Right atrium auricular region (tissue), 2 donors: ENCODE results near the gene TMEM59L. TPM values are rescaled to one million over a fixed set of nuclear protein-coding genes. Genes with fewer than 3 reads are reported as not detected.

Experiments used
- DNase-seq: peaks from one replicate; pipeline ENCODE4 v3.0.0-alpha.2; 2019; ENCODE audit warnings: low spot score
- H3K27ac ChIP-seq, 2 donors: fragments of 200-600 bp; sonication (generic); 1 replicate in 1 of 2; 2 replicates in 1 of 2; pipeline ENCODE4 v1.5.1; 2016 to 2019
- H3K27me3 ChIP-seq, 2 donors: fragments of 200-600 bp; sonication (generic); one replicate each; pipeline versions ENCODE4 v1.5.1 to v1.6.0; 2017 to 2019
- H3K36me3 ChIP-seq: fragments of 200-600 bp; sonication (generic); one replicate; pipeline ENCODE4 v1.5.1; 2016
- H3K4me1 ChIP-seq, 2 donors: fragments of 200-600 bp; sonication (generic); one replicate each; pipeline versions ENCODE4 v1.5.1 to v1.6.0; 2017 to 2019
- H3K4me3 ChIP-seq, 2 donors: fragments of 200-600 bp; sonication (generic); 1 replicate in 1 of 2; 2 replicates in 1 of 2; pipeline ENCODE4 v1.5.1; 2017 to 2019; ENCODE audit warnings: mild to moderate bottlenecking in 1 of 2, moderate library complexity in 1 of 2
- H3K9me3 ChIP-seq, 2 donors: fragments of 200-600 bp; sonication (generic); one replicate each; pipeline ENCODE4 v1.5.1; 2019
- total RNA-seq, 2 donors: library from RNA; depleted of rRNA; stranded (reverse); fragments of >200 nt; gene quantifications; one replicate each; pipeline ENCODE4 v1.1.0, GENCODE V29; 2016
- TF ChIP-seq, protein P1 (sequence below), 2 donors: fragments of 200-600 bp; sonication (generic); IDR thresholded peaks; one replicate each; pipeline ENCODE4 v1.5.1; 2019; ENCODE audit warnings: antibody characterized with exemption in 2 of 2

The TMEM59L gene
- total RNA-seq = 1 to 10 TPM; 2.2 to 3.0 TPM

DNA sequence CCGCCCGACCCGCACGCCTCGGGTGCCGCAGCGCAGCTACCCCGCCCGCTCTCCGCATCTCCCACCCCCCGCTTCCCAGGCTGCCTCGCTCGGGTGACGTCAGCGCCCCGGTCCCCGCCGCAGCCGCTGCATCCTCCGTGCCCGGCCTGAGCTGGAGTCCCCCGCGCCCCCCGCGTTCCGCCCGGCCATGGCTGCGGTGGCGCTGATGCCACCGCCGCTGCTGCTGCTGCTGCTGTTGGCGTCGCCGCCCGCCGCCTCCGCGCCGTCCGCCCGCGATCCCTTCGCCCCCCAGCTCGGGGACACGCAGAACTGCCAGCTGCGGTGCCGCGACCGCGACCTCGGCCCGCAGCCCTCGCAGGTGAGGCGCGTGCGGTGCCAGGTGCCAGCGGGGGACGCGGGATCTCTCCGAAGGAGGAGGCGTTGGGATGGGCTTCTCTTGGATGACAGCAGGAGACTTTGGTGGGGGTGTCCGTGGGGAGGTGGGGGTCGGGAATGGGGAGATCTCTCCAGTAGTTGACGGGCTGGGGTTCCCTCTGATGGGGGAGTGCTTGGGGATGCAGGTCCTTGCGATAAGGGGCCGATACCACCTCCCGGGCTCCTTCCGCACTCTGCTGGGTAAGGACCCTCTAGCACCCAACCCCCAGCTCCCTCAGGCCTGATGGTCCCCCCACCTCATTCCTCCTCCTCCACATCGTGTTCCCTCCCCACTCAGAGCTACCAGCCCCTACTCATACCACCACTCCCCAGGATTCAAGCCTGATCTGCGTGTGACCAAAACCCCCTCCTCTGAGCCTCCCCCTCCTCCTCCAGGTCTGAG lies at the start of gene TMEM59L:
TSS of gene TMEM59L (plus strand) at position 99 of the 817 bp plus-strand sequence. CDS start at position 188, 89 bp downstream.
- Histone ChIP-seq H3K9me3 (no peaks in the 10 kb centered on the region), H3K36me3 (no peaks in the 10 kb centered on the region), H3K4me3 (peak within 1 kb of the TSS; percentile 37 to 61), H3K27ac (no peak within 1 kb of the TSS), H3K27me3 (peaks cover 33 to 42% of the 10 kb centered on the region in 2 donors), H3K4me1 (peaks cover 0 to 33% of the 10 kb centered on the region in 2 donors)
- no peak for DNase-seq
- TF ChIP-seq, protein P1, sequence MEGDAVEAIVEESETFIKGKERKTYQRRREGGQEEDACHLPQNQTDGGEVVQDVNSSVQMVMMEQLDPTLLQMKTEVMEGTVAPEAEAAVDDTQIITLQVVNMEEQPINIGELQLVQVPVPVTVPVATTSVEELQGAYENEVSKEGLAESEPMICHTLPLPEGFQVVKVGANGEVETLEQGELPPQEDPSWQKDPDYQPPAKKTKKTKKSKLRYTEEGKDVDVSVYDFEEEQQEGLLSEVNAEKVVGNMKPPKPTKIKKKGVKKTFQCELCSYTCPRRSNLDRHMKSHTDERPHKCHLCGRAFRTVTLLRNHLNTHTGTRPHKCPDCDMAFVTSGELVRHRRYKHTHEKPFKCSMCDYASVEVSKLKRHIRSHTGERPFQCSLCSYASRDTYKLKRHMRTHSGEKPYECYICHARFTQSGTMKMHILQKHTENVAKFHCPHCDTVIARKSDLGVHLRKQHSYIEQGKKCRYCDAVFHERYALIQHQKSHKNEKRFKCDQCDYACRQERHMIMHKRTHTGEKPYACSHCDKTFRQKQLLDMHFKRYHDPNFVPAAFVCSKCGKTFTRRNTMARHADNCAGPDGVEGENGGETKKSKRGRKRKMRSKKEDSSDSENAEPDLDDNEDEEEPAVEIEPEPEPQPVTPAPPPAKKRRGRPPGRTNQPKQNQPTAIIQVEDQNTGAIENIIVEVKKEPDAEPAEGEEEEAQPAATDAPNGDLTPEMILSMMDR (IDR thresholded peaks at IDR 0.05) = no peak

DNA sequence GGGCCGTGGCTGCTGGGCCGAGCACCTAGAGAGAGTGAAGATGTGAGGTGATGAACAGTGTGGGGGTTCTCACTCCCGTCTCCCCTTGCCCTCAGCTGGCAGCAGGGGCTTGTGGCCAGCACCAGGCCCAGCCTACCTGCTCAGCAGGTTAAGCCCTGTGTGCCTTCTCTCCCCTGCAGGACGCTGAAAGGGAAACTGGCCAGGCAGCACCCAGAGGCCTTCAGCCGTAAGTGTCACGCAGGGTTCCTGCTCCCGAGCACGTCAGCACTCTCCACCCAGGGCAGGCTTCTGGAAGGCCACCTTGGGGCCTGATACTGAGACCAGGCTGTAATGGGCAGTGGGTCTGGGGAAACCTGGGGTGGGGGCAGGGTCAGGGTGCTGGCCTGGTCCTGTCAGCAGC lies 45.7 kb upstream of the TMEM59L start:
- Histone ChIP-seq H3K4me1 (peaks cover 0 to 13% of the 10 kb centered on the region in 2 donors), H3K27ac (no peak overlapping the region), H3K4me3 (no peak overlapping the region), H3K27me3 (no peaks in the 10 kb centered on the region), H3K9me3 (no peaks in the 10 kb centered on the region), H3K36me3 (peaks cover 66% of the 10 kb centered on the region)
- DNase-seq = no peak
- TF ChIP-seq, protein P1 (IDR thresholded peaks at IDR 0.05) = no peak

DNA sequence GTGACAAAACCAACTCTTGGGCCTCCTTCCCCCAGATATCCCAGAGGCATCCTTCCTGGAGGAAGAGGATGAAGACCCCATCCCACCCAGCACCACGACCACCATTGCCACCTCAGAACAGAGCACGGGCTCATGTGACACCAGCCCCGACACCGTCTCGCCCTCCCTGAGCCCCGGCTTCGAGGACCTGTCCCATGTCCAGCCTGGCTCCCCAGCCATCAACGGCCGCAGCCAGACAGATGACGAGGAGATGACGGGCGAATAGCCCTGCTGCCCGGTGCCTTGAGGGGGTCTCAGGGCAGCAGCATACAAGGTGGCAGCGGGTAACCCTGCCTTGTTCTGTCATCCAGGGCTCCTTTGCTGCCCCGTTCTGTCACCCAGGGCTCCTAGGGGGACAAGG lies 44.3 kb upstream of the TMEM59L start:
- no peak for DNase-seq
- Histone ChIP-seq H3K9me3 (no peaks in the 10 kb centered on the region), H3K36me3 (peaks cover 63% of the 10 kb centered on the region), H3K4me3 (no peak overlapping the region), H3K4me1 (peaks cover 0 to 18% of the 10 kb centered on the region in 2 donors), H3K27me3 (no peaks in the 10 kb centered on the region), H3K27ac (no peak overlapping the region)
- TF ChIP-seq, protein P1 (IDR thresholded peaks at IDR 0.05) = no peak

DNA sequence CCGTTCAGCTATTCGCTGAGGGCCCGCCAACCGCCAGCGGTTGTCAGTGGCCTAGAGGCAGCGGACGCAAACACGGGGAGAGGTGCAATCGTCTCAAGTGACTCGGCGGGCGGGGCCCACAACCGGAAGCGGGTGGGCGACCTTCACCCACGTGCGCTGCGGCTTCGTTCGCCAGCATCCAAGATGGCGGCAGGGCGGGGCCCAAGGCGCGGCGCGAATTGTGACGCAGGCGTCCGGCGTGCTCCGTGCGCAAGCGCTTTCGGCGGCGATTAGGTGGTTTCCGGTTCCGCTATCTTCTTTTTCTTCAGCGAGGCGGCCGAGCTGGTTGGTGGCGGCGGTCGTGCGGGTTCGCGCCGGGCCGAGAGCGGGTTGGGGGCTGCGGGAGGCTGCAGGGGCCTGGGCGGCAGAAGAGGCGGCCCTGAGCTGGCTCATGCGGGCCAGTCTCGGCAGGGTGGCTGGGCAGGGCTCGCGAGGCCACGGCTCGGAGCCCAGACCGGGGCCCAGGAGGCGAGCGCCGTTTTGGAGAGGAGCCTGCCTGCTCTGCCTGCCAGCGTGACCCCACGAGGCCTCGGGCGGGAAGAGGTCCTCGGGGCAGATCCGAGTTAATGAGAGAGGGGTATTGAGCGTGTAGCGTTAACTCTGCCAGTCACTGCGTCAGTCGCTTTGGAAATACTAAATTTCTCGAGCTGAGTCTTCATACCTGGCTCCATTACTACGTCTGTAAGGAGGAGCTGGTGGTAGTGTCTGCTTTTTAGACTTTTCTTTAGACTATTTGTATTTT lies 40.9 kb upstream of the TMEM59L start, which contains the start of gene UBA52:
TSS of gene UBA52 (plus strand) at position 294 of the 781 bp plus-strand sequence. CDS start 1,444 bp downstream, outside the sequence.
- Histone ChIP-seq H3K9me3 (no peaks in the 10 kb centered on the region), H3K4me3 (peak within 1 kb of the TSS; percentile 83 to 98), H3K4me1 (peaks cover 0 to 22% of the 10 kb centered on the region in 2 donors), H3K27me3 (no peaks in the 10 kb centered on the region), H3K36me3 (peaks cover 61% of the 10 kb centered on the region), H3K27ac (peak within 1 kb of the TSS; percentile 91 to 97)
- TF ChIP-seq, protein P1 (IDR thresholded peaks at IDR 0.05) = no peak
- peak; percentile 99 for DNase-seq

DNA sequence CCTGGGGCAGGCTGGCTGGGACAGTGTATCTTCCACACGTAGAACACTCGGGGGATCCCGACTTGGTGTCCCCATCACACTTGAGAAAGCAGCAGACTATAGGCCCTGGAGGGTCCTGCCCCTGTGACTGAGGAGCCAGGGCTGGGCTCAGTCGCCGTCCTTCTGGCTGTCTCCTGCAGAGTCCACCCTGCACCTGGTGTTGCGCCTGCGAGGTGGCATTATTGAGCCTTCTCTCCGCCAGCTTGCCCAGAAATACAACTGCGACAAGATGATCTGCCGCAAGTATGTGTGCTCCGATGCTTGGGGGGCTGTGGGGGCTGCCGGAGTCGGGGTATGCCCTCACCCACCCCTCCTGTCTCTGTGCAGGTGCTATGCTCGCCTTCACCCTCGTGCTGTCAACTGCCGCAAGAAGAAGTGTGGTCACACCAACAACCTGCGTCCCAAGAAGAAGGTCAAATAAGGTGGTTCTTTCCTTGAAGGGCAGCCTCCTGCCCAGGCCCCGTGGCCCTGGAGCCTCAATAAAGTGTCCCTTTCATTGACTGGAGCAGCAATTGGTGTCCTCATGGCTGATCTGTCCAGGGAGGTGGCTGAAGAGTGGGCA lies 37.9 kb upstream of the TMEM59L start:
- Histone ChIP-seq H3K4me3 (no peak overlapping the region), H3K27me3 (no peaks in the 10 kb centered on the region), H3K9me3 (no peaks in the 10 kb centered on the region), H3K27ac (no peak overlapping the region), H3K36me3 (peaks cover 36% of the 10 kb centered on the region), H3K4me1 (peaks cover 0 to 22% of the 10 kb centered on the region in 2 donors)
- no peak for DNase-seq
- TF ChIP-seq, protein P1 (IDR thresholded peaks at IDR 0.05) = no peak
